ENCODE results near the gene DDIAS.

Gene DDIAS

GRCh38 chr11:82972103-82972502 lies 70.6 kb downstream of the DDIAS start:
- no peak for DNase-seq (ENCODE audit: low spot score)

- DNase-seq (ENCODE audit: low spot score) = no peak
Observed at GRCh38 chr11:82974135-82974534, 72.6 kb downstream of the DDIAS start.

- DNase-seq (ENCODE audit: low spot score) = no peak
Observed at GRCh38 chr11:82974851-82975250, 73.3 kb downstream of the DDIAS start.

- no peak for DNase-seq (ENCODE audit: low spot score)
Observed at GRCh38 chr11:82975882-82976281, 74.3 kb downstream of the DDIAS start.

GRCh38 chr11:82976786-82977185 lies 75.2 kb downstream of the DDIAS start:
- DNase-seq (ENCODE audit: low spot score) = no peak

- no peak for DNase-seq (ENCODE audit: low spot score)
Observed at GRCh38 chr11:82978422-82979099, 77.0 kb downstream of the DDIAS start.

- DNase-seq (ENCODE audit: low spot score) = no peak
Observed at GRCh38 chr11:82979824-82980223, 78.3 kb downstream of the DDIAS start.

GRCh38 chr11:82980292-82980691 lies 78.8 kb downstream of the DDIAS start:
- no peak for DNase-seq (ENCODE audit: low spot score)

GRCh38 chr11:82980947-82981346 lies 79.4 kb downstream of the DDIAS start:
- no peak for DNase-seq (ENCODE audit: low spot score)

GRCh38 chr11:82981852-82982251 lies 80.3 kb downstream of the DDIAS start:
- DNase-seq (ENCODE audit: low spot score) = no peak
